Measurements from ENCODE around the gene PAQR8. TPM values are rescaled to one million over a fixed set of nuclear protein-coding genes. Genes with fewer than 3 reads are reported as not detected.

PAQR8 gene
- 5.4 and 5.5 TPM in 2 replicates for total RNA-seq (2014; rRNA removed; shearing (Covaris generic))
- total RNA-seq (2022) = 6.2 and 7.8 TPM in 2 replicates
- percentile 52 among the genes with signal in this experiment for Bru-seq, nascent RNA
- BruChase-seq, experiment 1, labeled RNA remaining after a 6-hour chase = percentile 47 among the genes with signal in this experiment
- percentile 58 among the genes with signal in this experiment for BruChase-seq, experiment 2, labeled RNA remaining after a 2-hour chase
- long read RNA-seq, full-length matches to known transcripts = 13 of 13 reads
- long read RNA-seq, partial matches to known transcripts = 0 of 13 reads
- long read RNA-seq, other reads (novel, unspliced or antisense) = 0 of 13 reads

GRCh38 chr6:52361945-52362442, at the start of gene PAQR8:
Gene PAQR8 (plus strand): TSS chr6:52362151. CDS start chr6:52403214, 41,063 bp downstream.
- CTCF ChIA-PET (ENCODE audit: unreplicated experiment) = interaction anchor here (1.5 kb wide), 1 partner anchor 76 kb away, joined by 16 read pairs; the partner anchor contains the start of gene MCM3
- peak; percentile 87 for DNase-seq (ENCODE audit: low spot score)
- Histone ChIP-seq H3K79me2 (ENCODE audit: insufficient read depth, low read depth, low read length) (peaks cover 10% of the 10 kb centered on the region; the same call in 1 of the 2 replicates), H3K27ac (ENCODE audit: low read depth, low read length, poor library complexity, severe bottlenecking) (peak within 1 kb of the TSS; percentile 38), H3K4me3 (ENCODE audit: low read depth, low read length, poor library complexity, severe bottlenecking) (peak within 1 kb of the TSS; percentile 96), H3K36me3 (ENCODE audit: insufficient read depth, low read length) (no peaks in the 10 kb centered on the region), H3K9me3 (ENCODE audit: low read length) (no peaks in the 10 kb centered on the region), H3K4me2 (ENCODE audit: low read length) (peak within 1 kb of the TSS; percentile 97), H3K9me2 (ENCODE audit: insufficient read depth, low read length) (no peaks in the 10 kb centered on the region), H2AFZ (ENCODE audit: low read length) (peak within 1 kb of the TSS; percentile 82), H3K4me1 (ENCODE audit: insufficient read depth, low read length, poor library complexity, severe bottlenecking) (peaks cover 40% of the 10 kb centered on the region), H4K20me1 (ENCODE audit: insufficient read depth, low read length) (peaks cover 6% of the 10 kb centered on the region; the same call in 1 of the 2 replicates)
- TF ChIP-seq EZH2phosphoT487 (IDR thresholded peaks at IDR 0.05; ENCODE audit: borderline replicate concordance, low read depth, low read length) (no peak), CTCF (conservative IDR thresholded peaks at IDR 0.05; ENCODE audit: low read length) (no peak)
- POLR2A ChIA-PET = interaction anchor here (0.5 to 2.3 kb wide), 16 partner anchors 9 to 298 kb away, joined by 3 to 34 read pairs (median 4); partner anchors contain the start of gene MCM3
- BruUV-seq (replicated peaks) = no TSS peak
- intact Hi-C loops (cut with micrococcal nuclease; ENCODE audit: unreplicated experiment) = loop anchor here (1.0 kb wide), 2 partner anchors 57 to 78 kb away; partner anchors contain the start of gene MCM3

GRCh38 chr6:52312461-52312860, 49.5 kb upstream of the PAQR8 start:
- POLR2A ChIA-PET = interaction anchor here (1.1 to 10.3 kb wide), 4 partner anchors 10 to 49 kb away, joined by 3 to 122 read pairs (median 4); partner anchors contain the start of genes MCM3 and PAQR8
- no TSS peak for BruUV-seq (replicated peaks)
- no peaks in the 10 kb centered on the region; the same call in 1 of the 2 replicates for H3K9me2 ChIP-seq (ENCODE audit: insufficient read depth, low read length)
- CTCF ChIA-PET (ENCODE audit: unreplicated experiment) = interaction anchor here (1.0 kb wide), 1 partner anchor 40 kb away, joined by 3 read pairs; no protein-coding TSS in a partner anchor
- H3K4me1 ChIP-seq (ENCODE audit: insufficient read depth, low read length, poor library complexity, severe bottlenecking) = peaks cover 25% of the 10 kb centered on the region
- intact Hi-C loops (cut with micrococcal nuclease; ENCODE audit: unreplicated experiment) = no loop called here
- TF ChIP-seq EZH2phosphoT487 (IDR thresholded peaks at IDR 0.05; ENCODE audit: borderline replicate concordance, low read depth, low read length) (no peak), CTCF (conservative IDR thresholded peaks at IDR 0.05; ENCODE audit: low read length) (no peak)
- H2AFZ ChIP-seq (ENCODE audit: low read length) = peak overlapping the region; percentile 17; the same call in 1 of the 2 replicates
- peaks cover 3% of the 10 kb centered on the region; the same call in 1 of the 2 replicates for H3K79me2 ChIP-seq (ENCODE audit: insufficient read depth, low read depth, low read length)
- no peaks in the 10 kb centered on the region for H4K20me1 ChIP-seq (ENCODE audit: insufficient read depth, low read length)
- no peak for DNase-seq (ENCODE audit: low spot score)
- no peaks in the 10 kb centered on the region for H3K36me3 ChIP-seq (ENCODE audit: insufficient read depth, low read length)
- H3K4me3 ChIP-seq (ENCODE audit: low read depth, low read length, poor library complexity, severe bottlenecking) = no peak overlapping the region
- no peak overlapping the region for H3K27ac ChIP-seq (ENCODE audit: low read depth, low read length, poor library complexity, severe bottlenecking)
- H3K9me3 ChIP-seq (ENCODE audit: low read length) = no peaks in the 10 kb centered on the region
- no peak overlapping the region for H3K4me2 ChIP-seq (ENCODE audit: low read length)
